HCT116 (cell line): ENCODE data around the gene MOAP1.

Experiments used
- EZH2phosphoT487 ChIP-seq: fragments of 200-600 bp; IDR thresholded peaks from 2 replicates; pipeline ENCODE4 v1.6.1; 2018; ENCODE audit warnings: antibody characterized with exemption, borderline replicate concordance
- POLR2A ChIP-seq: IDR thresholded peaks from 2 replicates; pipeline ENCODE4 v1.7.0; 2011; ENCODE audit warnings: borderline replicate concordance; ENCODE audit not compliant: insufficient read depth, insufficient read length; ENCODE audit errors: extremely low read depth
- RAD21 ChIP-seq: IDR thresholded peaks from 2 replicates; pipeline ENCODE4 v1.6.1; 2012; ENCODE audit warnings: low read depth, mild to moderate bottlenecking
- ZFX ChIP-seq: fragments of 450-650 bp; IDR thresholded peaks from 2 replicates; pipeline ENCODE4 v1.6.1; 2017
- TF ChIP-seq, protein P1 (sequence below): IDR thresholded peaks from 2 replicates; pipeline ENCODE4 v1.6.1; 2012; ENCODE audit warnings: low read depth
- TF ChIP-seq, protein P2 (sequence below), 3 experiments: fragments of 200-600 bp in 1 of 3; sonication (generic) in 1 of 3; IDR thresholded peaks in 2 of 3; conservative IDR thresholded peaks in 1 of 3; 2 replicates each; pipeline ENCODE4 v1.5.1; 2012 to 2017; ENCODE audit warnings: low read depth in 2 of 3, low read length in 2 of 3, antibody characterized with exemption in 1 of 3, borderline replicate concordance in 1 of 3, control low read depth in 1 of 3, mild to moderate bottlenecking in 1 of 3, mixed read lengths in 1 of 3, mixed run types in 1 of 3, moderate library complexity in 1 of 3; ENCODE audit not compliant: insufficient read depth in 1 of 3

GRCh38 chr14:93185349-93185720 lies 638 bp upstream of the MOAP1 start:
- TF ChIP-seq, protein P1, sequence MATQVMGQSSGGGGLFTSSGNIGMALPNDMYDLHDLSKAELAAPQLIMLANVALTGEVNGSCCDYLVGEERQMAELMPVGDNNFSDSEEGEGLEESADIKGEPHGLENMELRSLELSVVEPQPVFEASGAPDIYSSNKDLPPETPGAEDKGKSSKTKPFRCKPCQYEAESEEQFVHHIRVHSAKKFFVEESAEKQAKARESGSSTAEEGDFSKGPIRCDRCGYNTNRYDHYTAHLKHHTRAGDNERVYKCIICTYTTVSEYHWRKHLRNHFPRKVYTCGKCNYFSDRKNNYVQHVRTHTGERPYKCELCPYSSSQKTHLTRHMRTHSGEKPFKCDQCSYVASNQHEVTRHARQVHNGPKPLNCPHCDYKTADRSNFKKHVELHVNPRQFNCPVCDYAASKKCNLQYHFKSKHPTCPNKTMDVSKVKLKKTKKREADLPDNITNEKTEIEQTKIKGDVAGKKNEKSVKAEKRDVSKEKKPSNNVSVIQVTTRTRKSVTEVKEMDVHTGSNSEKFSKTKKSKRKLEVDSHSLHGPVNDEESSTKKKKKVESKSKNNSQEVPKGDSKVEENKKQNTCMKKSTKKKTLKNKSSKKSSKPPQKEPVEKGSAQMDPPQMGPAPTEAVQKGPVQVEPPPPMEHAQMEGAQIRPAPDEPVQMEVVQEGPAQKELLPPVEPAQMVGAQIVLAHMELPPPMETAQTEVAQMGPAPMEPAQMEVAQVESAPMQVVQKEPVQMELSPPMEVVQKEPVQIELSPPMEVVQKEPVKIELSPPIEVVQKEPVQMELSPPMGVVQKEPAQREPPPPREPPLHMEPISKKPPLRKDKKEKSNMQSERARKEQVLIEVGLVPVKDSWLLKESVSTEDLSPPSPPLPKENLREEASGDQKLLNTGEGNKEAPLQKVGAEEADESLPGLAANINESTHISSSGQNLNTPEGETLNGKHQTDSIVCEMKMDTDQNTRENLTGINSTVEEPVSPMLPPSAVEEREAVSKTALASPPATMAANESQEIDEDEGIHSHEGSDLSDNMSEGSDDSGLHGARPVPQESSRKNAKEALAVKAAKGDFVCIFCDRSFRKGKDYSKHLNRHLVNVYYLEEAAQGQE: no peak
- TF ChIP-seq, protein P2, sequence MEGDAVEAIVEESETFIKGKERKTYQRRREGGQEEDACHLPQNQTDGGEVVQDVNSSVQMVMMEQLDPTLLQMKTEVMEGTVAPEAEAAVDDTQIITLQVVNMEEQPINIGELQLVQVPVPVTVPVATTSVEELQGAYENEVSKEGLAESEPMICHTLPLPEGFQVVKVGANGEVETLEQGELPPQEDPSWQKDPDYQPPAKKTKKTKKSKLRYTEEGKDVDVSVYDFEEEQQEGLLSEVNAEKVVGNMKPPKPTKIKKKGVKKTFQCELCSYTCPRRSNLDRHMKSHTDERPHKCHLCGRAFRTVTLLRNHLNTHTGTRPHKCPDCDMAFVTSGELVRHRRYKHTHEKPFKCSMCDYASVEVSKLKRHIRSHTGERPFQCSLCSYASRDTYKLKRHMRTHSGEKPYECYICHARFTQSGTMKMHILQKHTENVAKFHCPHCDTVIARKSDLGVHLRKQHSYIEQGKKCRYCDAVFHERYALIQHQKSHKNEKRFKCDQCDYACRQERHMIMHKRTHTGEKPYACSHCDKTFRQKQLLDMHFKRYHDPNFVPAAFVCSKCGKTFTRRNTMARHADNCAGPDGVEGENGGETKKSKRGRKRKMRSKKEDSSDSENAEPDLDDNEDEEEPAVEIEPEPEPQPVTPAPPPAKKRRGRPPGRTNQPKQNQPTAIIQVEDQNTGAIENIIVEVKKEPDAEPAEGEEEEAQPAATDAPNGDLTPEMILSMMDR (IDR thresholded peaks at IDR 0.05 in 2 of 3, conservative IDR thresholded peaks at IDR 0.05 in 1 of 3; ENCODE audit: borderline replicate concordance in 1 of 3, insufficient read depth in 1 of 3, low read depth in 2 of 3, low read length in 2 of 3): no peak
- TF ChIP-seq POLR2A (no peak), EZH2phosphoT487 (no peak), ZFX (no peak), RAD21 (no peak)
